ENCODE results near the gene NREP.
A peak's percentile ranks its signal among the peaks of the same experiment; 100 is the strongest.

NREP gene

DNA sequence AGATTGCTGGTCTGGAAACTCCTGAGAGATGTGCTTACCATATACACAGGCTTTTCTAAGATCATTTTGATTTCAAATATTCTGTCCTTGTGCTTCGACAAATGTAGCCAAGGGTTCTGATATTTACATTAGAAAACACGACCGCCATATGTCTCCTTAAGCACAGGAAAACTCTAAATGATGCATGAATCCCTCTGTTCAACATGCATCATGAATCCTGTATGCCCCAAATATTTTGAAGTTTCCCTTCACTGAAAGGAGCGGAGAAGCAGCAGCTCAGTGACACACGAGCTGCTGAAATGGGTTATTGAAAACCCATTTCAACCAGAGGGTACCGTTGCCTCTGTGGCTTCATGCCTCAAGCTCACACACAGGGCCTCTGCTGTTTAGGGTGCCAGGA is 74.4 kb downstream of the NREP start:
- H3K27ac ChIP-seq, result no peak overlapping the region

GRCh38 chr5:111682121-111682520 is 74.9 kb downstream of the NREP start:
- no peak for TF ChIP-seq CTCF (conservative IDR thresholded peaks at IDR 0.05)
- H3K27ac ChIP-seq, result peak overlapping the region; percentile 51; the same call in 1 of the 2 replicates

More for the DNA sequence above, 74.4 kb downstream of the NREP start:
- no peak for TF ChIP-seq CTCF (conservative IDR thresholded peaks at IDR 0.05)

- TF ChIP-seq CTCF (conservative IDR thresholded peaks at IDR 0.05), result no peak
- peak overlapping the region; percentile 51 for H3K27ac ChIP-seq
Observed at GRCh38 chr5:111681414-111682120, 75.4 kb downstream of the NREP start.

DNA sequence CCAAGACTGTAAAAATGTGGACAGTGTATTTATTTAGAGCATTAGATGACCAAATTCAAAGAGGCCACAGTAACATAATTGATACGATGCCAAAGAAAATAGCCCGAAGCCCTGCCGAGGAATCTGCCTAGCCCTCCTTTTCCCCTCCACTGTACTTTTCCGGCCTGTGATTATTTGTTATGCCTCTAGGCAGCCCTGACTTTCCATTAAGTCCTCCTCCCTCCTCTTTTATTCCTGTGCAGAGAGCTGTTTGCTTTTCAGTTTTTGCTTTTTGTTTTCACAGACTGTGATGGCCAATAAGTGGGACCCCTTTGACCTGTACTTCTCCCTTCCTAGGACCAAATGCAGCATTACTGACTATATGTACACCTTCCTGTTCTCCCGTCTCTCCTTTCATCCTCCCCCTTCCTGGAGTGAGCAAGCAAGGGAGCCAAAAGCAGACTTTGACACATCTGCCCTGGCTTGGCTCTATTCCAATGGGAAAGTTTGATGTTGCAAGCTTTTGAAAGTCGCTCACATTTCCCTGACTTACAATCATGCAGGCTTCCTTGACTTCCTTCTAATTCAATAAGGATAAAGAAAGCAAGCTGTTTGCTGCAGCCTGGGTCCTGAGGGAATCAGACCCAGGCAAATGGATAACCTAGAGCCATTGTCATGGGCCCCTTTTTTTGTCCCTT is 76.1 kb downstream of the NREP start:
- TF ChIP-seq CTCF (conservative IDR thresholded peaks at IDR 0.05), result no peak
- H3K27ac ChIP-seq, result peak overlapping the region; percentile 51

- H3K27ac ChIP-seq, result no peak overlapping the region; the same call in 1 of the 2 replicates
- no peak for TF ChIP-seq CTCF (conservative IDR thresholded peaks at IDR 0.05)
Observed at GRCh38 chr5:111679611-111680010, 77.4 kb downstream of the NREP start.
